Upper lobe of left lung (tissue), 4 donors: ENCODE results near the gene ZNF619.

Experiments
- EP300 ChIP-seq, 4 donors: sonication (generic); formaldehyde crosslinking; IDR thresholded peaks; one replicate each; pipeline ENCODE4 v1.5.1; 2017; ENCODE audit warnings: antibody characterized with exemption in 4 of 4, control low read depth in 2 of 4
- POLR2A ChIP-seq, 4 donors: fragments of 450-650 bp; IDR thresholded peaks; one replicate each; pipeline ENCODE4 v1.5.1; 2016 to 2017; ENCODE audit warnings: antibody characterized with exemption in 4 of 4, mild to moderate bottlenecking in 2 of 4
- TF ChIP-seq, protein P1 (sequence below), 6 experiments: fragments of 450-650 bp in 4 of 6; fragments of 200-600 bp in 2 of 6; sonication (generic) in 2 of 6; IDR thresholded peaks; one replicate each; pipeline ENCODE4 v1.5.1; 2016 to 2019; ENCODE audit warnings: antibody characterized with exemption in 6 of 6

DNA sequence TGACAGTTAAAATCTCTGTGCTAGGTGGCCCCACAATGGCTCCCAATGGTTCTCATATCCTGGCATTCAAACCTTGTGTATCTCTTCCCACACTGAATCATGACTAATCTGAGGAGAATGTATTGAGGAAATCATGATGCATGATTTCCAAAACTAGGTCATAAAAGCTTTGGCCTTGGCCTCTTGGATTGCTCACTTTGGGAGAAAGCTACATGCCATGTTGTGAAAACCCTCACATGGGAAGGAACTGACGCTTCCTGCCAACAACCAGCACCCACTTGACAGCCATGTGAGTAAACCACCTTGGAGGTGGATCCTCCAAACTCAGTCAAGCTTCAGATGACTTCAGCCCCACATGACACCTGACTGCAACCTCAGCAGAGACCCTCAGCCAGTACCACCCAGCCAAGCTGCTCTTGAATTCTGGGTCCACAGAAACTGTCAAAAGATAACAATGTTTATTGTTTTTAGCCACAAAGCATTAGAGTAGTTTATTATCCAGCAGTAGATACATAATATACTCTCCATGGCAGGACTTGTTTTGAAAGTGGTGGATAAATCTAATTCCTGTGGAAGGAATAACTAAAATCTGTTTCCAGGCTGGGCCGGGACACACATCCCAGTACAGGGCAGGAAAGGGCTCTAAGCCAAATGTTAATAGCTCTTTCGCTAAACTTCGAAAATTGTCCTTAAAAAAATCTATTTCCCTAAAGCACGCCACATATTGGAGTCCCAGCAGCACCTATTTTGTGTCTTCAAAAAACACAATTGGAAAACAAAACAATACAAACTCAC lies 27.9 kb downstream of the ZNF619 start:
- TF ChIP-seq, protein P1, sequence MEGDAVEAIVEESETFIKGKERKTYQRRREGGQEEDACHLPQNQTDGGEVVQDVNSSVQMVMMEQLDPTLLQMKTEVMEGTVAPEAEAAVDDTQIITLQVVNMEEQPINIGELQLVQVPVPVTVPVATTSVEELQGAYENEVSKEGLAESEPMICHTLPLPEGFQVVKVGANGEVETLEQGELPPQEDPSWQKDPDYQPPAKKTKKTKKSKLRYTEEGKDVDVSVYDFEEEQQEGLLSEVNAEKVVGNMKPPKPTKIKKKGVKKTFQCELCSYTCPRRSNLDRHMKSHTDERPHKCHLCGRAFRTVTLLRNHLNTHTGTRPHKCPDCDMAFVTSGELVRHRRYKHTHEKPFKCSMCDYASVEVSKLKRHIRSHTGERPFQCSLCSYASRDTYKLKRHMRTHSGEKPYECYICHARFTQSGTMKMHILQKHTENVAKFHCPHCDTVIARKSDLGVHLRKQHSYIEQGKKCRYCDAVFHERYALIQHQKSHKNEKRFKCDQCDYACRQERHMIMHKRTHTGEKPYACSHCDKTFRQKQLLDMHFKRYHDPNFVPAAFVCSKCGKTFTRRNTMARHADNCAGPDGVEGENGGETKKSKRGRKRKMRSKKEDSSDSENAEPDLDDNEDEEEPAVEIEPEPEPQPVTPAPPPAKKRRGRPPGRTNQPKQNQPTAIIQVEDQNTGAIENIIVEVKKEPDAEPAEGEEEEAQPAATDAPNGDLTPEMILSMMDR (IDR thresholded peaks at IDR 0.05): no peak
- TF ChIP-seq EP300 (IDR thresholded peaks at IDR 0.05) (peak in 1 of 4 donors; percentile 28), POLR2A (IDR thresholded peaks at IDR 0.05) (no peak)
